IMR-90 (cell line): ENCODE measurements around the gene DUSP7. TPM values are rescaled to one million over a fixed set of nuclear protein-coding genes. Genes with fewer than 3 reads are reported as not detected.

Experiments used
- ATAC-seq: fragments of 200-7000 bp; cut with Tn5 transposase; 2 replicates; pipeline ENCODE4 v1.9.1; 2020; ENCODE audit warnings: low read depth, mild to moderate bottlenecking, moderate library complexity
- BruUV-seq: library from RNA; stranded (reverse); fragments of 400-500 nt; replicated peaks from 2 replicates; lab custom pipeline; 2021; lab: Mats Ljungman, UMichigan
- CTCF ChIA-PET: fragments of 300-600 bp; formaldehyde crosslinking; extraction: SDS; loops from one replicate; lab custom pipeline; 2021; ENCODE audit warnings: antibody characterized with exemption; lab: Yijun Ruan, JAX
- POLR2A ChIA-PET: fragments of 300-600 bp; sonication (Branson Sonifier 250); formaldehyde crosslinking; loops from one replicate; lab custom pipeline; 2022; ENCODE audit warnings: antibody characterized with exemption; ENCODE audit not compliant: unreplicated experiment; lab: Charles Lee
- DNase-seq: peaks from one replicate; pipeline ENCODE4 v3.0.0; 2013
- H2AFZ ChIP-seq: replicated peaks from 2 replicates; pipeline ENCODE3; 2013; ENCODE audit warnings: low read length, mild to moderate bottlenecking; ENCODE audit not compliant: poor library complexity
- H2AK5ac ChIP-seq: 2 replicates; pipeline ENCODE4 v1.6.1; 2013; ENCODE audit warnings: low read depth, low read length, inconsistent platforms
- H2AK9ac ChIP-seq: replicated peaks from 2 replicates; pipeline ENCODE3; 2013; ENCODE audit warnings: mild to moderate bottlenecking, low read depth, low read length, moderate library complexity; ENCODE audit not compliant: poor library complexity
- H2BK120ac ChIP-seq: 2 replicates; pipeline ENCODE4 v1.6.1; 2013; ENCODE audit warnings: low read depth, low read length, inconsistent platforms
- H2BK15ac ChIP-seq: 3 replicates; pipeline ENCODE4 v1.6.1; 2013; ENCODE audit warnings: low read depth, low read length, inconsistent platforms
- H2BK20ac ChIP-seq: 2 replicates; pipeline ENCODE4 v1.6.1; 2013; ENCODE audit warnings: low read depth, mild to moderate bottlenecking, inconsistent platforms, low read length, moderate library complexity
- H2BK5ac ChIP-seq: 2 replicates; pipeline ENCODE4 v1.6.1; 2013; ENCODE audit warnings: mild to moderate bottlenecking, low read depth, low read length, inconsistent platforms; ENCODE audit not compliant: poor library complexity, severe bottlenecking
- H3K14ac ChIP-seq: replicated peaks from 2 replicates; pipeline ENCODE4 v1.6.1; 2013; ENCODE audit warnings: low read depth, low read length, inconsistent platforms
- H3K18ac ChIP-seq: 2 replicates; pipeline ENCODE4 v1.6.1; 2013; ENCODE audit warnings: low read depth, low read length, control low read depth
- H3K23ac ChIP-seq: 2 replicates; pipeline ENCODE4 v1.6.1; 2013; ENCODE audit warnings: low read depth, low read length, inconsistent platforms
- H3K27ac ChIP-seq: 2 replicates; pipeline ENCODE4 v1.5.1; 2013; ENCODE audit warnings: mild to moderate bottlenecking, control low read depth, low read length; ENCODE audit not compliant: insufficient read depth
- H3K27me3 ChIP-seq: 2 replicates; pipeline ENCODE4 v1.6.1; 2013; ENCODE audit warnings: low read length; ENCODE audit not compliant: control insufficient read depth, insufficient read depth
- H3K36me3 ChIP-seq: 2 replicates; pipeline ENCODE4 v1.6.1; 2013; ENCODE audit warnings: low read length, mixed read lengths; ENCODE audit not compliant: control insufficient read depth, insufficient read depth
- H3K4ac ChIP-seq: 2 replicates; pipeline ENCODE4 v1.6.1; 2013; ENCODE audit warnings: low read depth, low read length, inconsistent platforms
- H3K4me1 ChIP-seq: 2 replicates; pipeline ENCODE4 v1.6.1; 2013; ENCODE audit warnings: low read length, mixed read lengths; ENCODE audit not compliant: control insufficient read depth, insufficient read depth
- H3K4me2 ChIP-seq: 2 replicates; pipeline ENCODE4 v1.6.1; 2013; ENCODE audit warnings: low read depth, mild to moderate bottlenecking, control low read depth, low read length, moderate library complexity
- H3K4me3 ChIP-seq: 2 replicates; pipeline ENCODE4 v1.5.1; 2013; ENCODE audit warnings: low read depth, mild to moderate bottlenecking, control low read depth, low read length, moderate library complexity; ENCODE audit not compliant: insufficient read depth
- H3K56ac ChIP-seq: 2 replicates; pipeline ENCODE4 v1.6.1; 2013; ENCODE audit warnings: low read length, inconsistent platforms; ENCODE audit not compliant: insufficient read depth; ENCODE audit errors: extremely low read depth
- H3K79me1 ChIP-seq, 2 experiments: 2 replicates each; pipeline ENCODE4 v1.6.1; 2013; ENCODE audit warnings: low read length in 2 of 2, inconsistent platforms in 1 of 2, low read depth in 1 of 2
- H3K9ac ChIP-seq: 2 replicates; pipeline ENCODE4 v1.6.1; 2013; ENCODE audit warnings: low read depth, low read length, control low read depth
- H3K9me1 ChIP-seq: 2 replicates; pipeline ENCODE4 v1.6.1; 2013; ENCODE audit warnings: low read length, inconsistent platforms; ENCODE audit not compliant: insufficient read depth
- H3K9me3 ChIP-seq: 2 replicates; pipeline ENCODE4 v1.6.1; 2013; ENCODE audit warnings: low read length; ENCODE audit not compliant: control insufficient read depth, insufficient read depth
- H4K20me1 ChIP-seq: 2 replicates; pipeline ENCODE4 v1.6.1; 2013; ENCODE audit warnings: low read length, inconsistent platforms; ENCODE audit not compliant: insufficient read depth
- H4K5ac ChIP-seq: 2 replicates; pipeline ENCODE4 v1.6.1; 2013; ENCODE audit warnings: mild to moderate bottlenecking, low read depth, low read length, control low read depth
- H4K8ac ChIP-seq, 2 experiments: 2 replicates each; pipeline ENCODE4 v1.6.1; 2013; ENCODE audit warnings: low read depth in 2 of 2, low read length in 2 of 2, control low read depth in 1 of 2, inconsistent platforms in 1 of 2
- H4K91ac ChIP-seq: 2 replicates; pipeline ENCODE4 v1.6.1; 2013; ENCODE audit warnings: low read depth, low read length, inconsistent platforms; ENCODE audit not compliant: insufficient read depth
- CEBPB ChIP-seq: IDR thresholded peaks from 2 replicates; pipeline ENCODE4 v1.6.1; 2012; ENCODE audit warnings: low read depth, low read length, improper control_type of control experiment
- CHD1 ChIP-seq: IDR thresholded peaks from 2 replicates; pipeline ENCODE4 v1.6.1; 2012; ENCODE audit warnings: low read depth, low read length, improper control_type of control experiment
- ELK1 ChIP-seq: fragments of 150-350 bp; IDR thresholded peaks from 2 replicates; pipeline ENCODE4 v1.6.1; 2016; ENCODE audit warnings: low read depth, mild to moderate bottlenecking, low read length, moderate library complexity, borderline replicate concordance
- FOS ChIP-seq: fragments of 150-350 bp; IDR thresholded peaks from 2 replicates; pipeline ENCODE4 v1.6.1; 2016; ENCODE audit warnings: low read depth, low read length
- MAFK ChIP-seq: IDR thresholded peaks from 2 replicates; pipeline ENCODE4 v1.6.1; 2012; ENCODE audit warnings: low read depth, low read length, improper control_type of control experiment
- MXI1 ChIP-seq: IDR thresholded peaks from 2 replicates; pipeline ENCODE4 v1.6.1; 2012; ENCODE audit warnings: low read depth, mild to moderate bottlenecking, low read length, moderate library complexity, borderline replicate concordance
- RAD21 ChIP-seq: IDR thresholded peaks from 2 replicates; pipeline ENCODE4 v1.6.1; 2012; ENCODE audit warnings: low read length, improper control_type of control experiment
- SMC3 ChIP-seq: fragments of 150-350 bp; IDR thresholded peaks from 2 replicates; pipeline ENCODE4 v1.6.1; 2016; ENCODE audit warnings: low read depth, mild to moderate bottlenecking, antibody characterized with exemption, low read length, moderate library complexity
- USF2 ChIP-seq: fragments of 150-350 bp; IDR thresholded peaks from 2 replicates; pipeline ENCODE4 v1.6.1; 2017; ENCODE audit warnings: mild to moderate bottlenecking, antibody characterized with exemption, low read length, low read depth
- WGBS, 2 experiments: methylation state at CpG; one replicate each; pipeline versions ENCODE4 v1.1.5 to v1.1.7; 2013; ENCODE audit warnings: missing lambda C conversion rate in 2 of 2; ENCODE audit not compliant: insufficient read length in 1 of 2; ENCODE audit errors: extremely low coverage in 2 of 2; 5-methylcytosine and 5-hydroxymethylcytosine counted together
- dilution Hi-C: fragments of 300-500 bp; cut with HindIII; formaldehyde crosslinking; loops from one replicate; pipeline ENCODE4 v1.14.3; 2018; ENCODE audit warnings: low sequenced_read_pairs; ENCODE audit not compliant: unreplicated experiment
- in situ Hi-C: fragments of 300-500 bp; cut with MboI; formaldehyde crosslinking; loops from 3 replicates; pipeline ENCODE4 v1.14.3; 2019; ENCODE audit warnings: low sequenced_read_pairs, inconsistent platforms, mixed read lengths
- intact Hi-C: fragments of 100-400 bp; cut with micrococcal nuclease; formaldehyde crosslinking; loops from 2 replicates; pipeline ENCODE4 v1.10.0; 2022
- polyA plus RNA-seq, 3 experiments: library from polyadenylated mRNA; depleted of rRNA; stranded (reverse); fragments of >200 nt; gene quantifications; 2 replicates each; pipeline ENCODE4 v1.2.3, GENCODE V29; 2012; ENCODE audit warnings: low replicate concordance in 1 of 3
- total RNA-seq: library from RNA; depleted of rRNA; stranded (reverse); fragments of >200 nt; gene quantifications from 2 replicates; pipeline ENCODE4 v1.2.3, GENCODE V29; 2012

Gene DUSP7
- total and polyA plus RNA-seq, 2 of the 4 experiments (the other 2 are of a cell fraction) = 9.3 to 24.0 TPM

- ChIA-PET CTCF (no interaction called here), POLR2A (no interaction called here)
- no TSS peak for BruUV-seq
- no peak for DNase-seq
- TF ChIP-seq MXI1 (no peak), RAD21 (no peak), MAFK (no peak), SMC3 (no peak), USF2 (no peak), ELK1 (no peak), FOS (no peak), CHD1 (no peak), CEBPB (no peak)
- no peak overlapping the region for H2BK15ac ChIP-seq
- no peak overlapping the region for H3K9ac ChIP-seq
- H2AFZ ChIP-seq = no peak overlapping the region
- no peaks in the 10 kb centered on the region for H3K4me1 ChIP-seq
- no peak overlapping the region for H2BK20ac ChIP-seq
- H3K14ac ChIP-seq = no peak overlapping the region
- no peaks in the 10 kb centered on the region for H4K20me1 ChIP-seq
- no peak overlapping the region for H4K8ac ChIP-seq
- no peaks in the 10 kb centered on the region for H3K36me3 ChIP-seq
- no peak overlapping the region for H3K4me2 ChIP-seq
- no peak overlapping the region for H3K23ac ChIP-seq
- H3K27ac ChIP-seq = no peak overlapping the region
- no peak for ATAC-seq
- dilution Hi-C loops (no loop called here), intact Hi-C loops (no loop called here), in situ Hi-C loops (no loop called here)
- H3K9me3 ChIP-seq = no peaks in the 10 kb centered on the region
- H3K18ac ChIP-seq = no peak overlapping the region
- no peak overlapping the region for H4K91ac ChIP-seq
- H3K79me1 ChIP-seq = no peaks in the 10 kb centered on the region
- 88% methylated on average over 9 of the region's 10 CpGs; no CpG with 5 or more reads in 1 of the 2 experiments for WGBS, 2 experiments
- no peak overlapping the region for H4K5ac ChIP-seq
- no peak overlapping the region for H3K56ac ChIP-seq
- no peaks in the 10 kb centered on the region for H3K9me1 ChIP-seq
- no peak overlapping the region for H3K4me3 ChIP-seq
- no peak overlapping the region for H2BK120ac ChIP-seq
- H3K27me3 ChIP-seq = no peaks in the 10 kb centered on the region; the same call in 1 of the 2 replicates
- H3K4ac ChIP-seq = no peak overlapping the region
- H2BK5ac ChIP-seq = no peak overlapping the region
- H2AK9ac ChIP-seq = no peak overlapping the region
- H2AK5ac ChIP-seq = no peak overlapping the region
These were observed 26.8 kb downstream of the DUSP7 start for GRCh38 chr3:52029535-52029934.
